ENCODE data around the gene HHAT.

The HHAT gene

GRCh38 chr1:210605099-210605498 is 276.4 kb downstream of the HHAT start:
- TF ChIP-seq, protein P1, sequence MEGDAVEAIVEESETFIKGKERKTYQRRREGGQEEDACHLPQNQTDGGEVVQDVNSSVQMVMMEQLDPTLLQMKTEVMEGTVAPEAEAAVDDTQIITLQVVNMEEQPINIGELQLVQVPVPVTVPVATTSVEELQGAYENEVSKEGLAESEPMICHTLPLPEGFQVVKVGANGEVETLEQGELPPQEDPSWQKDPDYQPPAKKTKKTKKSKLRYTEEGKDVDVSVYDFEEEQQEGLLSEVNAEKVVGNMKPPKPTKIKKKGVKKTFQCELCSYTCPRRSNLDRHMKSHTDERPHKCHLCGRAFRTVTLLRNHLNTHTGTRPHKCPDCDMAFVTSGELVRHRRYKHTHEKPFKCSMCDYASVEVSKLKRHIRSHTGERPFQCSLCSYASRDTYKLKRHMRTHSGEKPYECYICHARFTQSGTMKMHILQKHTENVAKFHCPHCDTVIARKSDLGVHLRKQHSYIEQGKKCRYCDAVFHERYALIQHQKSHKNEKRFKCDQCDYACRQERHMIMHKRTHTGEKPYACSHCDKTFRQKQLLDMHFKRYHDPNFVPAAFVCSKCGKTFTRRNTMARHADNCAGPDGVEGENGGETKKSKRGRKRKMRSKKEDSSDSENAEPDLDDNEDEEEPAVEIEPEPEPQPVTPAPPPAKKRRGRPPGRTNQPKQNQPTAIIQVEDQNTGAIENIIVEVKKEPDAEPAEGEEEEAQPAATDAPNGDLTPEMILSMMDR (IDR thresholded peaks at IDR 0.05) = no peak

DNA sequence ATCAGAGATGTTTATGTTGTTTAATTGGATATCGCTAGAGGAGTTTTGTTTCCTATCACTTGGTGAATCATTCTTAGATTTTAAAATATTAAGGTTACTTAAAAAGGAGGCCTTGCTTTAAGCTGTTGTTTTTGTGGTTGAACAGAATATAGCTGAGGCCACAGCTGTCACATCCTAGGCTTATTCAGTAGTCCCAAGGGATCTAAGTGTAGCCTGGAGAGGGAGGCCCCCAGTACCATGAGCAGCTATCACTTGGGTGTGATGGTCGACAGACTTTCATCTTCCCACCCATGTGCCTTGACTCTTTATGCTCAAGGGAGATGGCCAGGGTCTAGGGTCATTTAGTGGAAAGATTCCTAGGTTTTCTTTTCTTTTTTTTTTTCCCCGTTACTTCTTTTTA is 278.7 kb downstream of the HHAT start:
- TF ChIP-seq, protein P1 (IDR thresholded peaks at IDR 0.05) = no peak

DNA sequence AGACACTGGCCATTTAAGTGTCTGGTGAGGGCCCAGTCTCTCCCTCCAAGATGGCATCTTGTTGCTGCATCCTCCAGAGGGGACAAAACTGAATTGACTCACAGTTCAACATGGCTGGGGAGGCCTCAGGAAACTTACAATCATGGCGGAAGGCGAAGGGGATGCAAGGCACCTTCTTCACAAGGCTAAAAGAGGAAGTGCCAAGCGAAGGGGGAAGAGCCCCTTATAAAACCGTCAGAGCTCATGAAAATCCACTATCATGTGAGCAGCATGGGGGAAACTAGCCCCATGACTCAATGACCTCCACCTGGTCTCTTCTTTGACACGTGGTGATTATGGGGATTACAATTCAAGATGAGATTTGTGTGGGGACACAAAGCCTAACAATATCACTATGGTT is 280.1 kb downstream of the HHAT start:
- TF ChIP-seq, protein P1 (IDR thresholded peaks at IDR 0.05) = no peak

- TF ChIP-seq, protein P1 (IDR thresholded peaks at IDR 0.05) = no peak
Observed at GRCh38 chr1:210616356-210616755, 287.7 kb downstream of the HHAT start.

- TF ChIP-seq, protein P1 (IDR thresholded peaks at IDR 0.05) = no peak
Observed at GRCh38 chr1:210617293-210617692, 288.6 kb downstream of the HHAT start.

GRCh38 chr1:210618369-210618768 is 289.7 kb downstream of the HHAT start:
- TF ChIP-seq, protein P1 (IDR thresholded peaks at IDR 0.05) = no peak

DNA sequence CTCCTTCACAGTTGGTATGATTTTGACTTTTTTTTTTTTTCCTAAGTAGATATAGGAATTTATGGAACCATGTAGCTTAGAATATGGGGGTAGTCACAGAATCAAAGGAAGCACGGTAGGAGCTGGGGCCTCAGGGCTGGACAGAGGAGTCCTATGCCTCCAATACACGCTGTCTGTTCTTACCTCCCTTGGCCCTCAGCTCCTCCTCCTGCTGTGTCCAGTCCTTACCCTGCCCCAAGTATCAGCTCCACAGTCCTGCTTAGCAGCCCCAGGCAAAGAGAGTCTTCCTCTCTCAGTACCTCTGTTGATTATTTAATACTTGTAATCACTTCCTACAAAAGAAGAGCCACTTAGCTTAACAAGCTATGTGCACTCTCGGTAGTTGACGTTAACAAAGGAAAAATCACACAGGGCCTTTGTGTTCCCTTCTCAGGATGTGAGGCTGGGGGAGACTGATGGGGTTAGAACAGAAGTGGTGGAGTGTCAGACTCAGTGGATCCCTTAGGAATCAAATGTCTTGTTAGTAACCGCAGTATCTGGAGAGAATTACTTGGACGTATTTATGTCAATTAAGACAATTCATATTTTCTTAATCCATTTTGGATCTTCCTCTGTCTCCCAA is 292.3 kb downstream of the HHAT start:
- TF ChIP-seq, protein P1 (IDR thresholded peaks at IDR 0.05) = no peak

DNA sequence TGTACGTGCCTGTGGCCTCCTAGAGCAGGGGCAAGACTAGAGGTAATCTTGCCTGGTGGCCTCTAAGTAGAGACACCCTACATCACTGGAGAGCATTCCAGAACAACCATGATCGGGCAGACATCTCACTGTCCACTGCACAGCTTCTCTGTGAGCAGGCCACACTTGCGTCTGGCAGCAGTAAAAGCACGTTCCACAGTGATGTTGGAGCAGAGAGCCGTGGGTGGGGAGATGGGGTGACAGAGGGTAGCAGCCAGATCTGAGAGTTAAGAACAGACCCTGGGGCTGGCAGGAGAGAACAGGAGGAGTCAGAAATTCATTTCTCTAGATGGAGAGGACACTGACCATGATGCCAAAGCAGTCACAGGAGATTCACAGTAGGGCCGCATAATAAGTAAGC is 293.0 kb downstream of the HHAT start:
- TF ChIP-seq, protein P1 (IDR thresholded peaks at IDR 0.05) = no peak
